BE2C (cell line): ENCODE data around the gene BABAM2.

Experiments used
- DNase-seq: peaks from one replicate; pipeline ENCODE4 v3.0.0-alpha.2; 2020
- H3K27me3 ChIP-seq: fragments of 250-450 bp; sonication (Bioruptor Pico); 2 replicates; pipeline ENCODE4 v1.5.1; 2020; ENCODE audit warnings: mild to moderate bottlenecking
- H3K36me3 ChIP-seq: fragments of 250-450 bp; sonication (Bioruptor Pico); 2 replicates; pipeline ENCODE4 v1.5.1; 2020; ENCODE audit warnings: mild to moderate bottlenecking
- H3K4me1 ChIP-seq: fragments of 250-450 bp; sonication (Bioruptor Pico); 2 replicates; pipeline ENCODE4 v1.5.1; 2020
- H3K4me3 ChIP-seq: 2 replicates; pipeline ENCODE4 v1.5.1; 2011; ENCODE audit warnings: low read depth, low read length
- H3K9me3 ChIP-seq: fragments of 250-450 bp; sonication (Bioruptor Pico); 2 replicates; pipeline ENCODE4 v1.5.1; 2020
- CTCF ChIP-seq: IDR thresholded peaks from 2 replicates; pipeline ENCODE4 v1.5.1; 2012; ENCODE audit warnings: mild to moderate bottlenecking, low read depth, low read length

The BABAM2 gene

GRCh38 chr2:28083476-28083875 is 192.9 kb downstream of the BABAM2 start:
- H3K36me3 ChIP-seq: no peaks in the 10 kb centered on the region
- H3K27me3 ChIP-seq: no peaks in the 10 kb centered on the region
- no peaks in the 10 kb centered on the region for H3K4me1 ChIP-seq
- DNase-seq: no peak
- no peak overlapping the region for H3K4me3 ChIP-seq
- TF ChIP-seq CTCF: no peak
- no peaks in the 10 kb centered on the region for H3K9me3 ChIP-seq

GRCh38 chr2:28084564-28084963 is 194.0 kb downstream of the BABAM2 start:
- TF ChIP-seq CTCF: no peak
- Histone ChIP-seq H3K27me3 (no peaks in the 10 kb centered on the region), H3K9me3 (no peaks in the 10 kb centered on the region), H3K4me1 (no peaks in the 10 kb centered on the region), H3K36me3 (no peaks in the 10 kb centered on the region), H3K4me3 (no peak overlapping the region)
- no peak for DNase-seq

GRCh38 chr2:28085201-28085600 is 194.7 kb downstream of the BABAM2 start:
- no peak for DNase-seq
- Histone ChIP-seq H3K27me3 (no peaks in the 10 kb centered on the region), H3K9me3 (no peaks in the 10 kb centered on the region), H3K36me3 (no peaks in the 10 kb centered on the region), H3K4me1 (no peaks in the 10 kb centered on the region), H3K4me3 (no peak overlapping the region)
- TF ChIP-seq CTCF: no peak

- Histone ChIP-seq H3K4me3 (no peak overlapping the region), H3K4me1 (no peaks in the 10 kb centered on the region), H3K9me3 (no peaks in the 10 kb centered on the region), H3K36me3 (no peaks in the 10 kb centered on the region), H3K27me3 (no peaks in the 10 kb centered on the region)
- TF ChIP-seq CTCF: no peak
- no peak for DNase-seq
Observed at GRCh38 chr2:28086611-28087010, 196.1 kb downstream of the BABAM2 start.

GRCh38 chr2:28088970-28089369 is 198.4 kb downstream of the BABAM2 start:
- no peak overlapping the region for H3K4me3 ChIP-seq
- H3K36me3 ChIP-seq: no peaks in the 10 kb centered on the region
- TF ChIP-seq CTCF: no peak
- no peaks in the 10 kb centered on the region for H3K27me3 ChIP-seq
- no peak for DNase-seq
- H3K9me3 ChIP-seq: no peaks in the 10 kb centered on the region
- H3K4me1 ChIP-seq: no peaks in the 10 kb centered on the region

- Histone ChIP-seq H3K4me3 (no peak overlapping the region), H3K9me3 (no peaks in the 10 kb centered on the region), H3K27me3 (no peaks in the 10 kb centered on the region), H3K4me1 (no peaks in the 10 kb centered on the region), H3K36me3 (no peaks in the 10 kb centered on the region)
- TF ChIP-seq CTCF: no peak
- no peak for DNase-seq
Observed at GRCh38 chr2:28089486-28089885, 199.0 kb downstream of the BABAM2 start.
